MCF 10A (cell line): Measurements from ENCODE around the gene SLC1A7. TPM values are rescaled to one million over a fixed set of nuclear protein-coding genes. Genes with fewer than 3 reads are reported as not detected.
A peak's percentile ranks its signal among the peaks of the same experiment; 100 is the strongest.
"Not testable (repeated sequence)": the region's sequence is repeated elsewhere in the genome, so short reads cannot be mapped to it uniquely, and the experiment has no call there.

ENCODE experiments used
- BruUV-seq: library from RNA; stranded (reverse); fragments of 400-500 nt; replicated peaks from 2 replicates; lab custom pipeline; 2021; lab: Mats Ljungman, UMichigan
- CTCF ChIA-PET: fragments of 300-600 bp; sonication (Branson Sonifier 250); formaldehyde crosslinking; extraction: SDS; loops from one replicate; lab custom pipeline; 2021; ENCODE audit warnings: antibody characterized with exemption, inconsistent platforms; lab: Yijun Ruan, JAX
- POLR2A ChIA-PET: fragments of 300-600, 350-650 bp; sonication (Branson Sonifier 250); formaldehyde crosslinking; extraction: SDS; loops from one replicate; lab custom pipeline; 2020; ENCODE audit warnings: antibody characterized with exemption, inconsistent platforms; lab: Yijun Ruan, JAX
- DNase-seq: peaks from one replicate; pipeline ENCODE4 v3.0.0-alpha.2; 2018; ENCODE audit not compliant: unreplicated experiment
- H3K27ac Mint-ChIP-seq: one replicate; pipeline ENCODE4 v1.8.0; 2022; ENCODE audit warnings: mild to moderate bottlenecking, low read depth, mixed read lengths; ENCODE audit not compliant: unreplicated experiment
- H3K27me3 Mint-ChIP-seq: one replicate; pipeline ENCODE4 v1.8.0; 2022; ENCODE audit warnings: mixed read lengths; ENCODE audit not compliant: insufficient read depth, unreplicated experiment
- H3K36me3 Mint-ChIP-seq: one replicate; pipeline ENCODE4 v1.8.0; 2022; ENCODE audit warnings: mild to moderate bottlenecking, moderate library complexity, mixed read lengths; ENCODE audit not compliant: insufficient read depth, unreplicated experiment
- H3K4me1 Mint-ChIP-seq: one replicate; pipeline ENCODE4 v1.8.0; 2022; ENCODE audit warnings: mixed read lengths; ENCODE audit not compliant: insufficient read depth, unreplicated experiment
- H3K4me3 Mint-ChIP-seq: one replicate; pipeline ENCODE4 v1.8.0; 2022; ENCODE audit warnings: mild to moderate bottlenecking, moderate library complexity, mixed read lengths; ENCODE audit not compliant: unreplicated experiment
- H3K9me3 Mint-ChIP-seq: one replicate; pipeline ENCODE4 v1.8.0; 2022; ENCODE audit warnings: mixed read lengths; ENCODE audit not compliant: unreplicated experiment
- CTCF ChIP-seq: fragments of 200-600 bp; IDR thresholded peaks from one replicate; pipeline ENCODE4 v1.8.0; 2022; ENCODE audit warnings: antibody characterized with exemption, mild to moderate bottlenecking; ENCODE audit not compliant: unreplicated experiment
- intact Hi-C: fragments of 100-400 bp; cut with micrococcal nuclease; formaldehyde crosslinking; loops from 2 replicates; pipeline ENCODE4 v1.14.1; 2022
- total RNA-seq: library from RNA; stranded (reverse); gene quantifications from 2 replicates; pipeline ENCODE4 v1.2.3, GENCODE V29; 2022

SLC1A7 gene
- total RNA-seq, 1 experiment from 2014 or later, result not detected

- H3K9me3 Mint-ChIP-seq, result no peaks in the 10 kb centered on the region
- H3K4me3 Mint-ChIP-seq, result no peak overlapping the region
- DNase-seq, result no peak
- H3K27ac Mint-ChIP-seq, result peak overlapping the region; percentile 3
- H3K4me1 Mint-ChIP-seq, result peaks cover 7% of the 10 kb centered on the region
- H3K27me3 Mint-ChIP-seq, result no peaks in the 10 kb centered on the region
- intact Hi-C loops, result loop anchor here (5.0 kb wide), 1 partner anchor 260 kb away; the partner anchor contains the start of gene SCP2
- no peak for TF ChIP-seq CTCF
- no peaks in the 10 kb centered on the region for H3K36me3 Mint-ChIP-seq
- ChIA-PET POLR2A (interaction anchor here (1.9 to 4.9 kb wide), 2 partner anchors 9 to 51 kb away, joined by 5 to 21 read pairs; partner anchors contain the start of genes CPT2 and MAGOH), CTCF (interaction anchor here (0.6 to 1.9 kb wide), 9 partner anchors 9 to 500 kb away, joined by 3 to 13 read pairs (median 4); partner anchors contain the start of genes CPT2 and ECHDC2)
- BruUV-seq, result no TSS peak
These were observed 45.0 kb upstream of the SLC1A7 start for GRCh38 chr1:53187401-53187800.

DNA sequence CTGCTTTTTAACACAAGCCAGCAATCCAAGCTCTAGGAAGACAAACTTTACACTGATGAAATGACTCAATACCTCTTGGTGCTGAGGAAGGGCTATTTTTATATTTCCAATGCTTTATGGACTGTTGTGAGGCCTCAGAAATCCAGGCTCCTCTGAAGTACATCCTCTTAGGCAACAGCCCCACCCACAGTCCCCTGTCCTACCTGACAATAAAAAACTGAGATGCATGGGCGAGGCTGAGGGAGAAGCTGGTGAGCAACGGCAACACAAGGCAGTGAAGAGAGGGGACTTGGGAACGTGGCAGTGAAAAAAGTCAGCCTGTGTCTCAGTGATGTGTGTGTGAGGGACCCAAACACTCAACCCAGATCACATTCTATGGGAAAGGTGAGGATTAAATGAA, 44.1 kb upstream of the SLC1A7 start:
- BruUV-seq, result no TSS peak
- no peak for DNase-seq
- no peak for TF ChIP-seq CTCF
- no peak overlapping the region for H3K4me3 Mint-ChIP-seq
- ChIA-PET CTCF (interaction anchor here (0.6 to 1.9 kb wide), 27 partner anchors 8 to 689 kb away, joined by 3 to 13 read pairs (median 4); partner anchors contain the start of genes CPT2, ECHDC2 and SLC1A7), POLR2A (interaction anchor here (0.7 to 4.9 kb wide), 4 partner anchors 9 to 52 kb away, joined by 3 to 21 read pairs (median 4); partner anchors contain the start of genes CPT2 and MAGOH)
- H3K9me3 Mint-ChIP-seq, result no peaks in the 10 kb centered on the region
- H3K4me1 Mint-ChIP-seq, result peaks cover 7% of the 10 kb centered on the region
- H3K27me3 Mint-ChIP-seq, result no peaks in the 10 kb centered on the region
- H3K36me3 Mint-ChIP-seq, result no peaks in the 10 kb centered on the region
- intact Hi-C loops, result loop anchor here (5.0 kb wide), 1 partner anchor 259 kb away; the partner anchor contains the start of gene SCP2
- H3K27ac Mint-ChIP-seq, result no peak overlapping the region

DNA sequence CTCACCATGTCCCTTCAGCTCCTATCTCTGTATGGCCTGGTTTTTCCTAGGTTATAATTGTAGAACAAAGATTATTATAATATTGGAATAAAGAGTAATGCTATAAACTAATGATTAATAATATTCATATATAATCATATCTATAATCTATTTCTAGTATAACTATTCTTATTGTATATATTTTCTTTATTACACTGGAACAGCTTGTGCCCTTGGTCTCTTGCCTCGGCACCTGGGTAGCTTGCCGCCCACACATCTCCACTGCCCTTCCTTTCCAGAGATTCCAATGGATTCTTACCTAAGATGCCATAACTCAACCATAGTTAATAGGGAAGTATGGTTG, 43.5 kb upstream of the SLC1A7 start:
- intact Hi-C loops, result loop anchor here (1.0 to 5.0 kb wide), 2 partner anchors 259 to 485 kb away; partner anchors contain the start of gene SCP2
- not testable (repeated sequence) for H3K27me3 Mint-ChIP-seq, BruUV-seq, H3K36me3 Mint-ChIP-seq, H3K4me3 Mint-ChIP-seq, DNase-seq, H3K27ac Mint-ChIP-seq, H3K9me3 Mint-ChIP-seq, H3K4me1 Mint-ChIP-seq
- ChIA-PET CTCF (interaction anchor here (0.6 to 1.9 kb wide), 28 partner anchors 8 to 688 kb away, joined by 3 to 13 read pairs (median 4); partner anchors contain the start of genes CPT2 and SLC1A7), POLR2A (interaction anchor here (0.7 to 4.9 kb wide), 4 partner anchors 10 to 52 kb away, joined by 3 to 21 read pairs (median 4); partner anchors contain the start of genes CPT2 and MAGOH)

GRCh38 chr1:53183095-53183990, 40.9 kb upstream of the SLC1A7 start:
- Mint-ChIP-seq H3K36me3 (no peaks in the 10 kb centered on the region), H3K27me3 (no peaks in the 10 kb centered on the region), H3K27ac (no peak overlapping the region), H3K9me3 (no peaks in the 10 kb centered on the region), H3K4me1 (peaks cover 7% of the 10 kb centered on the region), H3K4me3 (no peak overlapping the region)
- no peak for TF ChIP-seq CTCF
- BruUV-seq, result no TSS peak
- DNase-seq, result no peak
- ChIA-PET POLR2A (interaction anchor here (4.9 kb wide), 1 partner anchor 13 kb away, joined by 21 read pairs; the partner anchor contains the start of gene CPT2), CTCF (interaction anchor here (0.6 to 2.6 kb wide), 16 partner anchors 9 to 376 kb away, joined by 3 to 17 read pairs (median 4); partner anchors contain the start of gene ECHDC2)
- intact Hi-C loops, result no loop called here
